ENCODE results near the gene PGAP3. TPM values are rescaled to one million over a fixed set of nuclear protein-coding genes. Genes with fewer than 3 reads are reported as not detected.

The PGAP3 gene
- total and polyA plus RNA-seq, 2 of the 4 experiments (the other 2 are of a cell fraction): 4.3 to 9.8 TPM

DNA sequence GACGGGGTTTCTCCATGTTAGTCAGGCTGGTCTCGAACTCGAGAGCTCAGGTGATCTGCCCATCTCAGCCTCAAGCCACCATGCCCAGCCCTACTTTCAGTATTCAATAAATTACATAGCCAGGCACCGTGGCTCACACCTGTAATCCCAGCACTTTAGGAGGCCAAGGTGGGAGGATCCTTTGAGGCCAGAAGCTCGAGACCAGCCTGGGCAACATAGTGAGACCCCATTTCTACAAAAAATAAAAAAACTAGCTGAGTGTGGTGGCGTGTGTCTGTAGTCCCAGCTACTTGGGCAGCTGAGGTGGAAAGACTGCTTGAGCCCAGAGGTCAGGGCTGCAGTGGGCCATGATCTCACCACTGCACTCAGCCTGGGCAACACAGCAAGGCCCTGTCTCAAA, 34.2 kb upstream of the PGAP3 start:
- no peak overlapping the region for H2AFZ ChIP-seq (replicated peaks; ENCODE audit: low read length, poor library complexity)
- H4K20me1 ChIP-seq (ENCODE audit: insufficient read depth, low read length): no peaks in the 10 kb centered on the region
- POLR2A ChIA-PET (ENCODE audit: unreplicated experiment): no interaction called here
- in situ Hi-C loops (cut with MboI; ENCODE audit: low sequenced_read_pairs) (no loop called here), intact Hi-C loops (cut with micrococcal nuclease) (no loop called here), dilution Hi-C loops (cut with HindIII; ENCODE audit: low sequenced_read_pairs, unreplicated experiment) (no loop called here)
- H2BK5ac ChIP-seq (ENCODE audit: low read depth, low read length, poor library complexity, severe bottlenecking): no peak overlapping the region
- H3K23ac ChIP-seq (ENCODE audit: low read depth, low read length): no peak overlapping the region
- H2BK15ac ChIP-seq (ENCODE audit: low read depth, low read length): no peak overlapping the region
- no peaks in the 10 kb centered on the region for H3K79me1 ChIP-seq (ENCODE audit: low read depth in 1 of 2, low read length in 2 of 2)
- no peak overlapping the region for H4K91ac ChIP-seq (ENCODE audit: insufficient read depth, low read depth, low read length)
- H3K56ac ChIP-seq (ENCODE audit: extremely low read depth, insufficient read depth, low read length): no peak overlapping the region
- no peak overlapping the region for H3K18ac ChIP-seq (ENCODE audit: low read depth, low read length)
- no peak overlapping the region for H4K8ac ChIP-seq (ENCODE audit: low read depth in 2 of 2, low read length in 2 of 2)
- H3K4me3 ChIP-seq (ENCODE audit: insufficient read depth, low read depth, low read length): no peak overlapping the region
- H3K9ac ChIP-seq (ENCODE audit: low read depth, low read length): no peak overlapping the region
- H3K27ac ChIP-seq (ENCODE audit: insufficient read depth, low read length): no peak overlapping the region
- TF ChIP-seq BHLHE40 (IDR thresholded peaks at IDR 0.05; ENCODE audit: low read depth, low read length) (no peak), RFX5 (IDR thresholded peaks at IDR 0.05; ENCODE audit: low read depth, low read length) (no peak), FOS (IDR thresholded peaks at IDR 0.05; ENCODE audit: low read depth, low read length) (no peak), RCOR1 (IDR thresholded peaks at IDR 0.05; ENCODE audit: insufficient replicate concordance, low read length) (no peak), NFE2L2 (IDR thresholded peaks at IDR 0.05; ENCODE audit: low read depth, low read length) (no peak), RAD21 (IDR thresholded peaks at IDR 0.05; ENCODE audit: low read length) (no peak), POLR2A (IDR thresholded peaks at IDR 0.05; ENCODE audit: low read depth, low read length) (no peak), CHD1 (IDR thresholded peaks at IDR 0.05; ENCODE audit: low read depth, low read length) (no peak), MXI1 (IDR thresholded peaks at IDR 0.05; ENCODE audit: borderline replicate concordance, low read depth, low read length) (no peak), MAZ (IDR thresholded peaks at IDR 0.05; ENCODE audit: borderline replicate concordance, low read depth, low read length) (no peak)
- TF ChIP-seq, protein P1, sequence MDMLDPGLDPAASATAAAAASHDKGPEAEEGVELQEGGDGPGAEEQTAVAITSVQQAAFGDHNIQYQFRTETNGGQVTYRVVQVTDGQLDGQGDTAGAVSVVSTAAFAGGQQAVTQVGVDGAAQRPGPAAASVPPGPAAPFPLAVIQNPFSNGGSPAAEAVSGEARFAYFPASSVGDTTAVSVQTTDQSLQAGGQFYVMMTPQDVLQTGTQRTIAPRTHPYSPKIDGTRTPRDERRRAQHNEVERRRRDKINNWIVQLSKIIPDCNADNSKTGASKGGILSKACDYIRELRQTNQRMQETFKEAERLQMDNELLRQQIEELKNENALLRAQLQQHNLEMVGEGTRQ (IDR thresholded peaks at IDR 0.05; ENCODE audit: low read depth, low read length): no peak
- TF ChIP-seq, protein P2, sequence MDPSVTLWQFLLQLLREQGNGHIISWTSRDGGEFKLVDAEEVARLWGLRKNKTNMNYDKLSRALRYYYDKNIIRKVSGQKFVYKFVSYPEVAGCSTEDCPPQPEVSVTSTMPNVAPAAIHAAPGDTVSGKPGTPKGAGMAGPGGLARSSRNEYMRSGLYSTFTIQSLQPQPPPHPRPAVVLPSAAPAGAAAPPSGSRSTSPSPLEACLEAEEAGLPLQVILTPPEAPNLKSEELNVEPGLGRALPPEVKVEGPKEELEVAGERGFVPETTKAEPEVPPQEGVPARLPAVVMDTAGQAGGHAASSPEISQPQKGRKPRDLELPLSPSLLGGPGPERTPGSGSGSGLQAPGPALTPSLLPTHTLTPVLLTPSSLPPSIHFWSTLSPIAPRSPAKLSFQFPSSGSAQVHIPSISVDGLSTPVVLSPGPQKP (IDR thresholded peaks at IDR 0.05; ENCODE audit: borderline replicate concordance, low read depth, low read length): no peak
- no peaks in the 10 kb centered on the region for H3K27me3 ChIP-seq (ENCODE audit: control insufficient read depth, insufficient read depth, low read length)
- DNase-seq: no peak
- H3K14ac ChIP-seq (replicated peaks; ENCODE audit: low read depth, low read length): no peak overlapping the region
- H3K9me3 ChIP-seq (ENCODE audit: control insufficient read depth, insufficient read depth, low read length): no peaks in the 10 kb centered on the region
- no peak overlapping the region for H2BK120ac ChIP-seq (ENCODE audit: low read depth, low read length)
- H2AK5ac ChIP-seq (ENCODE audit: low read depth, low read length): no peak overlapping the region
- no peaks in the 10 kb centered on the region for H3K9me1 ChIP-seq (ENCODE audit: insufficient read depth, low read length)
- CTCF ChIA-PET: no interaction called here
- no peak overlapping the region for H2AK9ac ChIP-seq (replicated peaks; ENCODE audit: low read depth, low read length, poor library complexity)
- H3K36me3 ChIP-seq (ENCODE audit: control insufficient read depth, insufficient read depth, low read length): peaks cover 49% of the 10 kb centered on the region
- no peak overlapping the region for H3K4me2 ChIP-seq (ENCODE audit: low read depth, low read length)
- no TSS peak for BruUV-seq (replicated peaks)
- H3K4me1 ChIP-seq (ENCODE audit: control insufficient read depth, insufficient read depth, low read length): no peaks in the 10 kb centered on the region
- no peak overlapping the region for H3K4ac ChIP-seq (ENCODE audit: low read depth, low read length)
- H2BK20ac ChIP-seq (ENCODE audit: low read depth, low read length): no peak overlapping the region
- no CpG with 5 or more reads among the region's 6 CpGs for WGBS, 2 experiments (ENCODE audit: extremely low coverage in 2 of 2, insufficient read length in 1 of 2)
- no peak for ATAC-seq (ENCODE audit: low read depth)
- no peak overlapping the region for H4K5ac ChIP-seq (ENCODE audit: low read depth, low read length)

Data from IMR-90 (cell line).